Measurements from ENCODE around the gene MAPK13. TPM values are rescaled to one million over a fixed set of nuclear protein-coding genes. Genes with fewer than 3 reads are reported as not detected.
A peak's percentile ranks its signal among the peaks of the same experiment; 100 is the strongest.
"Not testable (repeated sequence)": the region's sequence is repeated elsewhere in the genome, so short reads cannot be mapped to it uniquely, and the experiment has no call there.

MAPK13 gene
- polyA plus RNA-seq, 1 experiment, result 3.8 TPM

GRCh38 chr6:36128073-36128472, 2.2 kb upstream of the MAPK13 start:
- Histone ChIP-seq H3K36me3 (ENCODE audit: control insufficient read depth, insufficient read depth, low read length) (no peaks in the 10 kb centered on the region), H3K27me3 (ENCODE audit: control insufficient read depth, insufficient read depth, low read length) (no peaks in the 10 kb centered on the region), H3K4me3 (ENCODE audit: low read depth, low read length) (no peak overlapping the region)
- no peak for DNase-seq (ENCODE audit: low read depth)
- CTCF ChIA-PET, result no interaction called here
- TF ChIP-seq CTCF (IDR thresholded peaks at IDR 0.05; ENCODE audit: insufficient read depth, low read depth, low read length), result no peak
- POLR2A ChIA-PET, result no interaction called here

GRCh38 chr6:36128793-36129192, 1.5 kb upstream of the MAPK13 start:
- Histone ChIP-seq H3K4me3 (ENCODE audit: low read depth, low read length) (no peak overlapping the region), H3K27me3 (ENCODE audit: control insufficient read depth, insufficient read depth, low read length) (no peaks in the 10 kb centered on the region), H3K36me3 (ENCODE audit: control insufficient read depth, insufficient read depth, low read length) (no peaks in the 10 kb centered on the region)
- CTCF ChIA-PET, result no interaction called here
- POLR2A ChIA-PET, result no interaction called here
- TF ChIP-seq CTCF (IDR thresholded peaks at IDR 0.05; ENCODE audit: insufficient read depth, low read depth, low read length), result no peak
- no peak for DNase-seq (ENCODE audit: low read depth)

- POLR2A ChIA-PET, CTCF ChIA-PET: not testable (repeated sequence)
These were observed 979 bp upstream of the MAPK13 start for GRCh38 chr6:36129334-36129733.

GRCh38 chr6:36130667-36131510, 576 bp downstream of the MAPK13 start:
- Histone ChIP-seq H3K4me3 (ENCODE audit: low read depth, low read length) (peak overlapping the region; percentile 12), H3K36me3 (ENCODE audit: control insufficient read depth, insufficient read depth, low read length) (no peaks in the 10 kb centered on the region), H3K27me3 (ENCODE audit: control insufficient read depth, insufficient read depth, low read length) (no peaks in the 10 kb centered on the region)
- ChIA-PET CTCF (interaction anchor here (0.5 to 1.6 kb wide), 6 partner anchors 10 to 264 kb away, joined by 3 to 5 read pairs (median 4); no protein-coding TSS in a partner anchor), POLR2A (no interaction called here)
- TF ChIP-seq CTCF (IDR thresholded peaks at IDR 0.05; ENCODE audit: insufficient read depth, low read depth, low read length), result no peak
- DNase-seq (ENCODE audit: low read depth), result no peak

More at GRCh38 chr6:36129334-36129733, 979 bp upstream of the MAPK13 start:
- H3K36me3 ChIP-seq (ENCODE audit: control insufficient read depth, insufficient read depth, low read length); DNase-seq (ENCODE audit: low read depth); H3K4me3 ChIP-seq (ENCODE audit: low read depth, low read length); H3K27me3 ChIP-seq (ENCODE audit: control insufficient read depth, insufficient read depth, low read length): not testable (repeated sequence)

GRCh38 chr6:36131511-36132245, 1.4 kb downstream of the MAPK13 start:
- Histone ChIP-seq H3K27me3 (ENCODE audit: control insufficient read depth, insufficient read depth, low read length) (no peaks in the 10 kb centered on the region), H3K36me3 (ENCODE audit: control insufficient read depth, insufficient read depth, low read length) (no peaks in the 10 kb centered on the region), H3K4me3 (ENCODE audit: low read depth, low read length) (no peak overlapping the region)
- POLR2A ChIA-PET, result no interaction called here
- no peak for TF ChIP-seq CTCF (IDR thresholded peaks at IDR 0.05; ENCODE audit: insufficient read depth, low read depth, low read length)
- no peak for DNase-seq (ENCODE audit: low read depth)
- CTCF ChIA-PET, result interaction anchor here (0.5 to 1.6 kb wide), 7 partner anchors 14 to 264 kb away, joined by 3 to 5 read pairs (median 3); no protein-coding TSS in a partner anchor
